Adrenal gland (tissue), 12 donors: Measurements from ENCODE around the gene ADD3. TPM values are rescaled to one million over a fixed set of nuclear protein-coding genes. Genes with fewer than 3 reads are reported as not detected.
"Not testable (repeated sequence)": the region's sequence is repeated elsewhere in the genome, so short reads cannot be mapped to it uniquely, and the experiment has no call there.

Source experiments
- DNase-seq, 7 donors: peaks; one replicate each; pipeline ENCODE4 v3.0.0-alpha.2; 2019 to 2020
- H3K27ac ChIP-seq, 5 donors: fragments of 200-600 bp; sonication (generic) in 4 of 5; 1 replicate in 3 of 5; 2 replicates in 2 of 5; pipeline versions ENCODE4 v1.5.1 to v1.8.0; 2016 to 2020; ENCODE audit warnings: mild to moderate bottlenecking in 1 of 5
- H3K27me3 ChIP-seq: fragments of 200-600 bp; 2 replicates; pipeline ENCODE4 v1.8.0; 2021
- H3K36me3 ChIP-seq, 2 donors: fragments of 200-600 bp; replicated peaks in 1 of 2; 1 replicate in 1 of 2; 2 replicates in 1 of 2; pipeline versions ENCODE4 v1.5.1 to v1.8.0; 2018 to 2022
- H3K4me1 ChIP-seq, 2 donors: fragments of 200-600 bp; replicated peaks in 1 of 2; 1 replicate in 1 of 2; 2 replicates in 1 of 2; pipeline versions ENCODE4 v1.5.1 to v1.8.0; 2018 to 2021
- H3K4me3 ChIP-seq, 4 donors: fragments of 200-600 bp; sonication (generic) in 3 of 4; one replicate each; pipeline ENCODE4 v1.5.1; 2016 to 2018
- H3K9me3 ChIP-seq, 3 donors: fragments of 200-600 bp; sonication (generic) in 1 of 3; replicated peaks in 1 of 3; 1 replicate in 2 of 3; 2 replicates in 1 of 3; pipeline versions ENCODE4 v1.5.1 to v1.8.0; 2016 to 2021
- CTCF ChIP-seq, 6 experiments: fragments of 450-650 bp in 4 of 6; fragments of 200-600 bp in 2 of 6; sonication (generic) in 1 of 6; IDR thresholded peaks; 1 replicate in 5 of 6; 2 replicates in 1 of 6; pipeline versions ENCODE4 v1.5.1 to v1.8.0; 2016 to 2021; ENCODE audit warnings: antibody characterized with exemption in 6 of 6, mild to moderate bottlenecking in 2 of 6, moderate library complexity in 1 of 6
- POLR2A ChIP-seq, 2 donors: fragments of 450-650 bp; IDR thresholded peaks; one replicate each; pipeline ENCODE4 v1.6.1; 2017; ENCODE audit warnings: antibody characterized with exemption in 2 of 2, mild to moderate bottlenecking in 2 of 2, moderate library complexity in 1 of 2
- WGBS, 4 donors: extraction: QIAGEN DNeasy Blood & Tissue Kit in 2 of 4; methylation state at CpG; one replicate each; pipeline versions ENCODE4 v1.1.5 to v1.1.7; 2013 to 2017; 5-methylcytosine and 5-hydroxymethylcytosine counted together
- intact Hi-C, 2 donors: fragments of 100-400 bp; cut with DNase I; formaldehyde crosslinking; loops; one replicate each; pipeline versions ENCODE4 v1.14.1 to v1.15.0; 2022 to 2023
- polyA plus RNA-seq, 3 donors: library from polyadenylated mRNA; stranded (reverse); fragments of 200-250 nt in 2 of 3; fragments of 350-450 nt in 1 of 3; fragmentation: Illumina TruSeq in 1 of 3; extraction: RNeasy Lipid Tissue Mini Kit (QIAGEN cat#74804) in 1 of 3; gene quantifications; one replicate each; pipeline ENCODE4 v1.2.3, GENCODE V29; 2013 to 2014
- total RNA-seq, 9 donors: library from RNA; depleted of rRNA in 4 of 9; stranded (reverse); fragments of >200 nt in 4 of 9; fragments of 120-200 nt in 1 of 9; fragmentation: NEBNext Ultra II Directional in 1 of 9; extraction: Animal tissue kit (Norgen Biotek cat#: 25700) in 1 of 9; gene quantifications; one replicate each; pipeline versions ENCODE4 v1.1.0 to v1.2.4, GENCODE V29; 2013 to 2023
- donor health status: healthy with polysubstance abuse.
- donor health status: Bipolar disorder and iron deficiency.
- donor health status: DM: yes; HTN: yes; CAD: no.
- donor health status: DM: no; HTN: no; CAD: no.
- donor health status: DM: no; HTN: no; CAD: no.
- donor health status: DM: yes; HTN: yes; CAD: no.

The ADD3 gene
- total and polyA plus RNA-seq, 12 donors, result 15.6 to 122 (median 43.4) TPM

GRCh38 chr10:110113670-110114337 lies 106.0 kb downstream of the ADD3 start:
- H3K4me1 ChIP-seq, result no peaks in the 10 kb centered on the region
- no peak overlapping the region for H3K27ac ChIP-seq
- DNase-seq, result no peak
- TF ChIP-seq POLR2A (IDR thresholded peaks at IDR 0.05), result no peak
- TF ChIP-seq CTCF (IDR thresholded peaks at IDR 0.05), result no peak
- H3K9me3 ChIP-seq, result no peaks in the 10 kb centered on the region
- no peak overlapping the region for H3K4me3 ChIP-seq
- 91 to 94% (median 93%) methylated on average over 4 of the region's 4 CpGs for WGBS, 4 donors
- H3K27me3 ChIP-seq, result no peaks in the 10 kb centered on the region
- H3K36me3 ChIP-seq, result peaks cover 0 to 23% of the 10 kb centered on the region in 2 donors
- intact Hi-C loops, result loop anchor here (10.0 kb wide), 1 partner anchor 229 kb away; no protein-coding TSS in a partner anchor

- H3K27ac ChIP-seq, H3K4me1 ChIP-seq, H3K27me3 ChIP-seq, DNase-seq, H3K4me3 ChIP-seq, H3K9me3 ChIP-seq: not testable (repeated sequence)
- H3K36me3 ChIP-seq, result peaks cover 0 to 23% of the 10 kb centered on the region in 2 donors
- 95 to 100% (median 98%) methylated on average over 2 of the region's 2 CpGs for WGBS, 4 donors
- intact Hi-C loops, result loop anchor here (10.0 kb wide), 1 partner anchor 230 kb away; no protein-coding TSS in a partner anchor
Measured at GRCh38 chr10:110114668-110115067, 106.9 kb downstream of the ADD3 start.

GRCh38 chr10:110115784-110116520 lies 108.2 kb downstream of the ADD3 start:
- Histone ChIP-seq H3K4me1 (no peaks in the 10 kb centered on the region), H3K27ac (no peak overlapping the region), H3K4me3 (no peak overlapping the region), H3K9me3 (no peaks in the 10 kb centered on the region), H3K36me3 (peaks cover 0 to 23% of the 10 kb centered on the region in 2 donors), H3K27me3 (no peaks in the 10 kb centered on the region)
- no peak for DNase-seq
- 93 to 95% (median 95%) methylated on average over 4 of the region's 4 CpGs for WGBS, 4 donors
- intact Hi-C loops, result loop anchor here (10.0 kb wide), 1 partner anchor 231 kb away; no protein-coding TSS in a partner anchor
- no peak for TF ChIP-seq CTCF (IDR thresholded peaks at IDR 0.05)
- no peak for TF ChIP-seq POLR2A (IDR thresholded peaks at IDR 0.05)

- DNase-seq, result no peak
- no peaks in the 10 kb centered on the region for H3K4me1 ChIP-seq
- no peak overlapping the region for H3K4me3 ChIP-seq
- intact Hi-C loops, result loop anchor here (10.0 kb wide), 1 partner anchor 234 kb away; no protein-coding TSS in a partner anchor
- peaks cover 0 to 27% of the 10 kb centered on the region in 2 donors for H3K36me3 ChIP-seq
- no peak for TF ChIP-seq CTCF (IDR thresholded peaks at IDR 0.05)
- TF ChIP-seq POLR2A (IDR thresholded peaks at IDR 0.05), result no peak
- no peaks in the 10 kb centered on the region for H3K27me3 ChIP-seq
- no peak overlapping the region for H3K27ac ChIP-seq
- no peaks in the 10 kb centered on the region for H3K9me3 ChIP-seq
- WGBS, 4 donors, result 88 to 94% (median 89%) methylated on average over 1 of the region's 1 CpG
Measured at GRCh38 chr10:110118891-110119621, 111.3 kb downstream of the ADD3 start.
